GM12875 (cell line): Measurements from ENCODE around the gene FANCL.
"Not testable (repeated sequence)": the region's sequence is repeated elsewhere in the genome, so short reads cannot be mapped to it uniquely, and the experiment has no call there.

Experiments
- H3K4me3 ChIP-seq: one replicate; pipeline ENCODE4 v1.5.1; 2011; ENCODE audit warnings: low read depth, low read length, control low read depth
- CTCF ChIP-seq: IDR thresholded peaks from 2 replicates; pipeline ENCODE4 v1.5.1; 2011; ENCODE audit warnings: low read depth, mild to moderate bottlenecking, control low read depth, inconsistent platforms, low read length, moderate library complexity, borderline replicate concordance; ENCODE audit not compliant: insufficient read depth

Gene FANCL

DNA sequence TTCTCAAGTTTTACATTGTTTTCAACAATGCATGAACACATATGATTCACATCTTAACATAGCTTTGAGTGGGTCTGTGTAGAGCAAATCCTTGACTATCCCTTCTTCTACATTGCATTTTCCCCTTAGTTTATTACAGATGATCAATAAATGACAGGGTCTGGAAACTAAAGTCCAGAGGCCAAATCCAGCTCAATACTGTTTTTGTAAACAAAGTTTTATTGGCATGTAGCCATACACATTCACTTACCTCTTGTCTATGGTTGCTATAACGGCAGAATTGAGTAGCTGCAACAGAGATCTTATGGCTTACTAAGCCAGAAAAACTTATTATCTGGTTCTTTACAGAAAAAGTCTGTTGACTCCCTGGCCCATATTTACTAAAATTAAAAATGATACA, 12.8 kb downstream of the FANCL start:
- no peak overlapping the region for H3K4me3 ChIP-seq
- no peak for TF ChIP-seq CTCF

DNA sequence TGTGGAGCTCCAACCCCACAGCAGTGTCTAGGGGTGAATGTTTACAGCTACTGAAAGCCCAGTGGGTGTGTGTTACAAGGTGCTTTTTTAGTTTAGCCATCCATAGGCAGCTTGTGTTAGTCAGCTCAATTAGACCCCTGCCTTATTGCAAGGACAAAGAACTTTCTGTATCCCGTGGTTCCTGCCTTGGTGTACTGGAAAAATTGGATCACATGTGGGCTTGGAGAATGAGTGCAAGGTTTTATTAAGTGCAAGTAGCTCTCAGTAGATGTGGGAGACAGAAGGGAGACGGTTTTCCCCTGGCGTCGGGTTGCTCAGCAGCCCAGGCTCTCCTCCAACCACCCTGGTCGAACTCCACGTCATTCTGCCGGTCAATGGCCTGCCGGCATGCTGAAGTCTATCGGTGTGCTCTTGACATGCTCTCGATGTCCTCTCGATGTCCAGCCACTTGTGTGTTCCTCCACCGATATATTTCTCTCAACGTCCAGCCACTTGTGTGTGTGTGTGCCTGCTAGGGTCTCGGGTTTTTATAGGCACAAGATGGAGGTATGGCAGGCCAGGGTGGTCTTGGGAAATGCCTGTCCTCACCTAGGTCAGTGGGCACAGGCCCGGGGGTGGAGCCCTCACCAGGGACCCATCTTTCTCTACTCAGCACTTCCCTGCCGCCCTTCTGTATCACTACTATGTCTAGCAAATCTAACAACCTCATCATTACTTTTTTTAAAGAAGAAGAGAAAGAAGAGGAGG, 13.8 kb downstream of the FANCL start:
- no peak overlapping the region for H3K4me3 ChIP-seq
- TF ChIP-seq CTCF = no peak

- no peak overlapping the region for H3K4me3 ChIP-seq
- no peak for TF ChIP-seq CTCF
These were observed 19.2 kb downstream of the FANCL start for GRCh38 chr2:58221909-58222308.

DNA sequence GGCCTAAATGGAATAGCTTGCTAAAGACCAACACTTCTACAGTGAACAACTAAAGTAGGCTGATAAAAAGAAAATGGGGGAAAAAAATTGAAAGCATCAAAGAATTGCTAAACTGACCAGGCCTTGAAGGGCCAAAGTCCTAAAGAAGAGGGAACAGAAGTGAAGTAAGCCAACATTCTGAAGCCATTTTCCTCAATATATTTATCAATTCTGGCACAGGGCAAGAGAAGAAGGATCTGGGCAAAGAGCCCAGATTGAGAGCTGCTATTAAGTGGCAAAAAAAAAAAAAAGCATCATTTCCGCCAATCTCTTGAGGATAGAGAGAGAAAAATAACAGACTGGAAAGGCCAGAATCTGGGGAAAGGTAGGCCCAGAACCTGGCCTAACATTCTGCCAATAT, 25.7 kb downstream of the FANCL start:
- no peak overlapping the region for H3K4me3 ChIP-seq
- no peak for TF ChIP-seq CTCF

- not testable (repeated sequence) for H3K4me3 ChIP-seq
These were observed 30.1 kb downstream of the FANCL start for GRCh38 chr2:58210951-58211568.

- TF ChIP-seq CTCF = no peak
- H3K4me3 ChIP-seq = no peak overlapping the region
These were observed 33.9 kb downstream of the FANCL start for GRCh38 chr2:58207189-58207588.

DNA sequence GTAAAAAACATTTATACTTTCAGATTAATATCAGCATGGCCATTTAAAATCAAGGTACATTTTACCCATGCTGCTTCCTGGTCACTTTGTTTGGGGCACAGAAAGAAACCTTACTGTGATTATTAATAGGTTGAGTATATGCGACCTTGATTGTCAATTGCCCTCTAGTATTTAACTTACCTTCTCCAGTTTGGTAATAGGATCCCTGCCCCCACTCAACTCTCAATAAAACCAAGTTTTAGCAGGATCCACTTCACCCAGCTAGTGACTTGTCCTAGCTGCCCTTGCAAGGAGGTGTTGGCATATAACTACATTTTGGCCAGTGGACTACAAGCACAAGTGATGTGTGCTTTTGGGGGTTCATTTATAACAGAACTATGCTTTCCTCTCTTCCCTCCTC, 34.3 kb downstream of the FANCL start:
- no peak overlapping the region for H3K4me3 ChIP-seq
- no peak for TF ChIP-seq CTCF
